NT2/D1 (cell line): ENCODE data around the gene CARD6.
"Not testable (repeated sequence)": the region's sequence is repeated elsewhere in the genome, so short reads cannot be mapped to it uniquely, and the experiment has no call there.

ENCODE experiments used
- DNase-seq: peaks from one replicate; pipeline ENCODE4 v3.0.0-alpha.2; 2011; ENCODE audit warnings: low read depth, low spot score
- H3K27me3 ChIP-seq: 2 replicates; pipeline ENCODE4 v1.6.0; 2011; ENCODE audit warnings: mild to moderate bottlenecking; ENCODE audit not compliant: insufficient read length, insufficient read depth
- H3K36me3 ChIP-seq: 2 replicates; pipeline ENCODE4 v1.6.1; 2011; ENCODE audit warnings: mild to moderate bottlenecking, low read length, mixed read lengths; ENCODE audit not compliant: insufficient read depth, insufficient read length
- H3K4me1 ChIP-seq: 2 replicates; pipeline ENCODE4 v1.5.1; 2011; ENCODE audit not compliant: insufficient read depth, insufficient read length
- H3K4me3 ChIP-seq: 2 replicates; pipeline ENCODE4 v1.5.1; 2011; ENCODE audit warnings: low read depth; ENCODE audit not compliant: insufficient read length
- H3K9ac ChIP-seq: 2 replicates; pipeline ENCODE4 v1.6.0; 2011; ENCODE audit warnings: low read depth; ENCODE audit not compliant: insufficient read length
- H3K9me3 ChIP-seq: 2 replicates; pipeline ENCODE4 v1.5.1; 2011; ENCODE audit warnings: mild to moderate bottlenecking, low read length; ENCODE audit not compliant: insufficient read depth
- SUZ12 ChIP-seq: IDR thresholded peaks from 2 replicates; pipeline ENCODE4 v1.6.1; 2011; ENCODE audit not compliant: insufficient read length, insufficient read depth; ENCODE audit errors: extremely low read depth
- YY1 ChIP-seq: IDR thresholded peaks from 2 replicates; pipeline ENCODE4 v1.6.1; 2011; ENCODE audit not compliant: insufficient read length, insufficient read depth
- ZNF274 ChIP-seq: IDR thresholded peaks from 2 replicates; pipeline ENCODE4 v1.6.1; 2011; ENCODE audit warnings: mild to moderate bottlenecking, low read depth, low read length

CARD6 gene

DNA sequence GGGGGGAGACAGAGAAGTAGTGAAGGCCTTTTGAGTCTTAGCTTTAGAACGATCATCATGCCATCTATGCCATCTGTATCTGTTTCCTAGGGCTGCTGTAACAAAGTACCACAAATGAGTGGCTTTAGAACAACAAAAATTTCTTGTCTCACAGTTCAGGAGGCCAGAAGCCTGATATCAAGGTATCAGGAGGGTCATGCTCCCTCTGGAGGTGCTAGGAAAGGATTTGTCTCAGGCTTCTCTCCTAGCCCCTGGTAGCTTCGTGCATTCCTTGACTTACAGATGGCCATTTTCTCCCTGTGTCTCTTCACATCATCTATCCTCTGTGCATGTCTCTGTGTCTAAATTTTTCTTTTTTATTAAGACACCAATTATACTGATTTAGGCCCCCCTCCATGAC lies 5.2 kb downstream of the CARD6 start:
- H3K9ac ChIP-seq, result no peak overlapping the region
- TF ChIP-seq SUZ12, result no peak
- no peak for TF ChIP-seq YY1
- TF ChIP-seq ZNF274, result no peak
- H3K27me3 ChIP-seq, result no peaks in the 10 kb centered on the region
- no peaks in the 10 kb centered on the region for H3K9me3 ChIP-seq
- no peak overlapping the region for H3K4me3 ChIP-seq
- no peaks in the 10 kb centered on the region for H3K36me3 ChIP-seq
- no peaks in the 10 kb centered on the region for H3K4me1 ChIP-seq
- DNase-seq, result no peak

DNA sequence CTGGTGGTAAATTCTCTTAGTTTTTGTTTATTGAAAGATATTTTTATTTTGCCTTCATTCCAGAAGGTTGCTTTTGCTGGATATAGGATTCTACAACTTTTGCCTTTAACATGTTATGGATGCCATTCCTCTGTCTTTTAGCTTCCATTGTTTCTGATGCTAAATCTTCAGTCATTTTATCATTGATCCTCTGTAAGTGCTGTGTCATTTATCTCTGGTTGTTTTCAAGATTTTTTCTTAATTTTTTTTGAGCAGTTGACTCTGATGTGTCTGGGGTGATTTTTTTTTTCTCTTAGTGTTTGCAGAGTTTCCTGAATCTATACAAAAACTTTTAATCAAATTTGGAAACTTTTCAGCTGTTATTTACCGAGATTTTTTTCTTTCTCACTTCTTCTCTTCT lies 6.4 kb downstream of the CARD6 start:
- Histone ChIP-seq H3K9ac (no peak overlapping the region), H3K9me3 (no peaks in the 10 kb centered on the region), H3K4me3 (no peak overlapping the region), H3K36me3 (no peaks in the 10 kb centered on the region), H3K4me1 (no peaks in the 10 kb centered on the region), H3K27me3 (no peaks in the 10 kb centered on the region)
- DNase-seq, result no peak
- no peak for TF ChIP-seq YY1
- TF ChIP-seq SUZ12, result no peak
- TF ChIP-seq ZNF274, result no peak

- Histone ChIP-seq H3K9me3 (no peaks in the 10 kb centered on the region), H3K9ac (no peak overlapping the region), H3K4me3 (no peak overlapping the region), H3K27me3 (no peaks in the 10 kb centered on the region), H3K36me3 (no peaks in the 10 kb centered on the region), H3K4me1 (no peaks in the 10 kb centered on the region)
- DNase-seq, result no peak
- TF ChIP-seq YY1 (no peak), SUZ12 (no peak), ZNF274 (no peak)
Observed at GRCh38 chr5:40853632-40854192, 12.5 kb downstream of the CARD6 start.

GRCh38 chr5:40860711-40861110 lies 19.5 kb downstream of the CARD6 start:
- 0 out of 2 replicates have a peak, but pooled peaks cover 4% of the 10 kb centered on the region for H3K9me3 ChIP-seq
- TF ChIP-seq ZNF274 (no peak), YY1 (no peak), SUZ12 (no peak)
- no peaks in the 10 kb centered on the region for H3K27me3 ChIP-seq
- H3K4me1 ChIP-seq, result no peaks in the 10 kb centered on the region
- no peak overlapping the region for H3K9ac ChIP-seq
- H3K36me3 ChIP-seq, result no peaks in the 10 kb centered on the region
- no peak for DNase-seq
- H3K4me3 ChIP-seq, result no peak overlapping the region

DNA sequence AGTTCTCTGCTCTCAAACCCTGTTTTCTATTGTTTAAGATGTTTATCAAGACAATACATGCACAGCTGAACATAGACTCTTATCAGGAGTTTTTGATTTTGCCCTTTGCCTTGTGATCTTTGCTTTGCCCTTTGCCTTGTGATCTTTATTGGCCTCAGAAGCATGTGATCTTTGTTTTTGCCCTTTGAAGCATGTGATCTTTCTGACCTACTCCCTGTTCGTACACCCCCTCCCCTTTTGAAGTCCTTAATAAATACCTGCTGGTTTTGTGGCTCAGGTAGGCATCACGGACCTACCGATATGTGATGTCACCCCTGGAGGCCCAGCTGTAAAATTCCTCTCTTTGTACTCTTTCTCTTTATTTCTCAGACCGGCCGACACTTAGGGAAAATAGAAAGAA lies 23.8 kb downstream of the CARD6 start:
- DNase-seq, H3K27me3 ChIP-seq, H3K36me3 ChIP-seq, H3K4me1 ChIP-seq, H3K9ac ChIP-seq, H3K9me3 ChIP-seq, H3K4me3 ChIP-seq: not testable (repeated sequence)

- DNase-seq, result no peak
- Histone ChIP-seq H3K9me3 (0 out of 2 replicates have a peak, but pooled peaks cover 4% of the 10 kb centered on the region), H3K9ac (no peak overlapping the region), H3K27me3 (no peaks in the 10 kb centered on the region), H3K4me1 (no peaks in the 10 kb centered on the region), H3K36me3 (no peaks in the 10 kb centered on the region), H3K4me3 (no peak overlapping the region)
- TF ChIP-seq YY1 (no peak), ZNF274 (no peak), SUZ12 (no peak)
Observed at GRCh38 chr5:40866844-40867243, 25.7 kb downstream of the CARD6 start.

- Histone ChIP-seq H3K4me3 (no peak overlapping the region), H3K9ac (no peak overlapping the region), H3K27me3 (no peaks in the 10 kb centered on the region), H3K9me3 (no peaks in the 10 kb centered on the region), H3K36me3 (no peaks in the 10 kb centered on the region), H3K4me1 (no peaks in the 10 kb centered on the region)
- no peak for DNase-seq
- no peak for TF ChIP-seq ZNF274
- TF ChIP-seq YY1, result no peak
- no peak for TF ChIP-seq SUZ12
Observed at GRCh38 chr5:40869384-40869783, 28.2 kb downstream of the CARD6 start.

DNA sequence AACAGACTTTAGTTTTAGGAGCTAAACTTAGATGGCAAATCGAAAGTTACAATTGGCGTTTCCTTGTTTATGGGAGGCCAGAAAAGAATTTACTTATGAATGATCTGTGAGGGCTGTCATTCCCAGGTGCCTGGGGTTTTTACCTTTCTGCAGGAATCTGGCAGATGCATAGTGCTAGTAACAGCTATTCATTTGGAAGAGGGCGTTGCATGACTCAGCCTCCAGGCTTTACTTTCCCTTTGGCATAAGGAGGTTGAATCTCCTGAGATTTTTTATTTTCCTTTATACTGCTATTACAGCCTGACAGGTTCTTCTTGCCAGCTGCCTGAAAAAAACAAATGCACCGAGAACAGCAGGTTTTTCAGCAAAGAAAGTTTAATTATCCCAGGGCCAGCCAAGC lies 30.0 kb downstream of the CARD6 start:
- no peak for DNase-seq
- Histone ChIP-seq H3K27me3 (no peaks in the 10 kb centered on the region), H3K36me3 (no peaks in the 10 kb centered on the region)

GRCh38 chr5:40872253-40872652 lies 31.1 kb downstream of the CARD6 start:
- H3K9me3 ChIP-seq, H3K4me3 ChIP-seq, H3K9ac ChIP-seq, H3K36me3 ChIP-seq, H3K4me1 ChIP-seq, H3K27me3 ChIP-seq, DNase-seq: not testable (repeated sequence)

More for the DNA sequence above, 30.0 kb downstream of the CARD6 start:
- Histone ChIP-seq H3K4me3 (no peak overlapping the region), H3K9me3 (no peaks in the 10 kb centered on the region), H3K9ac (no peak overlapping the region), H3K4me1 (no peaks in the 10 kb centered on the region)
- TF ChIP-seq SUZ12, result no peak
- TF ChIP-seq ZNF274, result no peak
- TF ChIP-seq YY1, result no peak
